Measurements from ENCODE around the gene KLHL36. TPM values are rescaled to one million over a fixed set of nuclear protein-coding genes. Genes with fewer than 3 reads are reported as not detected.

KLHL36 gene
- total and polyA plus RNA-seq, 9 of the 15 experiments (the other 6 are each of a cell fraction or from before 2014, with no cell fraction given) = 2.1 to 51.2 (median 18.5) TPM

- TF ChIP-seq NR2C1 (IDR thresholded peaks at IDR 0.05) (peak; percentile 48; the same call in 1 of the 2 replicates), NR2C1 (tag; IDR thresholded peaks at IDR 0.05) (peak; percentile 62; the same call in 1 of the 2 replicates), TOE1 (IDR thresholded peaks at IDR 0.05; ENCODE audit: borderline replicate concordance) (no peak), TOE1 (CRISPR knock-in tag; IDR thresholded peaks at IDR 0.05; ENCODE audit: borderline replicate concordance, low read depth) (peak; percentile 44; the same call in 1 of the 2 replicates), MTA3 (IDR thresholded peaks at IDR 0.05; ENCODE audit: borderline replicate concordance) (0 out of 2 replicates have a peak, but pooled peaks have one; percentile 30), TGIF2 (CRISPR knock-in tag; IDR thresholded peaks at IDR 0.05) (0 out of 2 replicates have a peak, but pooled peaks have one; percentile 27), SIRT6 (IDR thresholded peaks at IDR 0.05; ENCODE audit: low read depth, low read length) (no peak), ZBTB8A (IDR thresholded peaks at IDR 0.05; ENCODE audit: partially characterized antibody) (no peak), CCNT2 (IDR thresholded peaks at IDR 0.05; ENCODE audit: borderline replicate concordance, extremely low read depth, insufficient read length, low read depth, low read length) (no peak), HMGN3 (IDR thresholded peaks at IDR 0.05; ENCODE audit: borderline replicate concordance, extremely low read depth, insufficient read length, low read depth, low read length) (peak; percentile 33), CTBP1 (IDR thresholded peaks at IDR 0.05; ENCODE audit: borderline replicate concordance) (0 out of 2 replicates have a peak, but pooled peaks have one; percentile 34), ZNF830 (CRISPR knock-in tag; IDR thresholded peaks at IDR 0.05) (peak; percentile 59; the same call in 1 of the 2 replicates)
- TF ChIP-seq, protein P1, sequence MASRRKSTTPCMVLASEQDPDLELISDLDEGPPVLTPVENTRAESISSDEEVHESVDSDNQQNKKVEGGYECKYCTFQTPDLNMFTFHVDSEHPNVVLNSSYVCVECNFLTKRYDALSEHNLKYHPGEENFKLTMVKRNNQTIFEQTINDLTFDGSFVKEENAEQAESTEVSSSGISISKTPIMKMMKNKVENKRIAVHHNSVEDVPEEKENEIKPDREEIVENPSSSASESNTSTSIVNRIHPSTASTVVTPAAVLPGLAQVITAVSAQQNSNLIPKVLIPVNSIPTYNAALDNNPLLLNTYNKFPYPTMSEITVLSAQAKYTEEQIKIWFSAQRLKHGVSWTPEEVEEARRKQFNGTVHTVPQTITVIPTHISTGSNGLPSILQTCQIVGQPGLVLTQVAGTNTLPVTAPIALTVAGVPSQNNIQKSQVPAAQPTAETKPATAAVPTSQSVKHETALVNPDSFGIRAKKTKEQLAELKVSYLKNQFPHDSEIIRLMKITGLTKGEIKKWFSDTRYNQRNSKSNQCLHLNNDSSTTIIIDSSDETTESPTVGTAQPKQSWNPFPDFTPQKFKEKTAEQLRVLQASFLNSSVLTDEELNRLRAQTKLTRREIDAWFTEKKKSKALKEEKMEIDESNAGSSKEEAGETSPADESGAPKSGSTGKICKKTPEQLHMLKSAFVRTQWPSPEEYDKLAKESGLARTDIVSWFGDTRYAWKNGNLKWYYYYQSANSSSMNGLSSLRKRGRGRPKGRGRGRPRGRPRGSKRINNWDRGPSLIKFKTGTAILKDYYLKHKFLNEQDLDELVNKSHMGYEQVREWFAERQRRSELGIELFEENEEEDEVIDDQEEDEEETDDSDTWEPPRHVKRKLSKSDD (conservative IDR thresholded peaks at IDR 0.05; ENCODE audit: low read length) = no peak
- TF ChIP-seq, protein P2, sequence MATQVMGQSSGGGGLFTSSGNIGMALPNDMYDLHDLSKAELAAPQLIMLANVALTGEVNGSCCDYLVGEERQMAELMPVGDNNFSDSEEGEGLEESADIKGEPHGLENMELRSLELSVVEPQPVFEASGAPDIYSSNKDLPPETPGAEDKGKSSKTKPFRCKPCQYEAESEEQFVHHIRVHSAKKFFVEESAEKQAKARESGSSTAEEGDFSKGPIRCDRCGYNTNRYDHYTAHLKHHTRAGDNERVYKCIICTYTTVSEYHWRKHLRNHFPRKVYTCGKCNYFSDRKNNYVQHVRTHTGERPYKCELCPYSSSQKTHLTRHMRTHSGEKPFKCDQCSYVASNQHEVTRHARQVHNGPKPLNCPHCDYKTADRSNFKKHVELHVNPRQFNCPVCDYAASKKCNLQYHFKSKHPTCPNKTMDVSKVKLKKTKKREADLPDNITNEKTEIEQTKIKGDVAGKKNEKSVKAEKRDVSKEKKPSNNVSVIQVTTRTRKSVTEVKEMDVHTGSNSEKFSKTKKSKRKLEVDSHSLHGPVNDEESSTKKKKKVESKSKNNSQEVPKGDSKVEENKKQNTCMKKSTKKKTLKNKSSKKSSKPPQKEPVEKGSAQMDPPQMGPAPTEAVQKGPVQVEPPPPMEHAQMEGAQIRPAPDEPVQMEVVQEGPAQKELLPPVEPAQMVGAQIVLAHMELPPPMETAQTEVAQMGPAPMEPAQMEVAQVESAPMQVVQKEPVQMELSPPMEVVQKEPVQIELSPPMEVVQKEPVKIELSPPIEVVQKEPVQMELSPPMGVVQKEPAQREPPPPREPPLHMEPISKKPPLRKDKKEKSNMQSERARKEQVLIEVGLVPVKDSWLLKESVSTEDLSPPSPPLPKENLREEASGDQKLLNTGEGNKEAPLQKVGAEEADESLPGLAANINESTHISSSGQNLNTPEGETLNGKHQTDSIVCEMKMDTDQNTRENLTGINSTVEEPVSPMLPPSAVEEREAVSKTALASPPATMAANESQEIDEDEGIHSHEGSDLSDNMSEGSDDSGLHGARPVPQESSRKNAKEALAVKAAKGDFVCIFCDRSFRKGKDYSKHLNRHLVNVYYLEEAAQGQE (IDR thresholded peaks at IDR 0.05; ENCODE audit: borderline replicate concordance) = peak; percentile 76
- TF ChIP-seq, protein P2 (CRISPR knock-in tag; IDR thresholded peaks at IDR 0.05; ENCODE audit: low read depth) = 0 out of 2 replicates have a peak, but pooled peaks have one; percentile 47
Measured at GRCh38 chr16:84648595-84649510, 542 bp downstream of the KLHL36 start (continued).
